ENCODE results near the gene IVD. TPM values are rescaled to one million over a fixed set of nuclear protein-coding genes. Genes with fewer than 3 reads are reported as not detected.

The IVD gene
- total and polyA plus RNA-seq, 8 donors, result 23.8 to 41.3 (median 30.1) TPM

DNA sequence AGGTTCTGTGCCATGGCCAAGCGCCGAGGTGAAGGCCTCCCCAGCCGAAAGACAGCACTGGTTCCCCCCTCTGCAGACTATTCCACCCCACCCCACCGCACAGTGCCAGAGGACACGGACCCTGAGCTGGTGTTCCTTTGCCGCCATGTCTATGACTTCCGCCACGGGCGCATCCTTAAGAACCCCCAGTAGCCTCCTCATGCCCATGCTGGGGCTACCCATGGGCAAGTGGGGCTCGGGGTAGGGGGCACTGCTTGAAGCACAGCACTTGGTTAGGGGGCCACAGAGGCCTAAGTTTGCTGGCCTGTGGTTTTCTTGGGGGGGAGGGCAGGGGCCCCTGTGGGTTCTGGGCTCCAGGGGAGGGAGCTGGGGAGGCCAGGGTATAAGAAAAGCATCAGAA is 60.3 kb downstream of the IVD start:
- Histone ChIP-seq H3K4me3 (no peak overlapping the region), H3K27ac (no peak overlapping the region), H3K27me3 (no peaks in the 10 kb centered on the region), H3K36me3 (peaks cover 0 to 22% (median 3%) of the 10 kb centered on the region in 3 donors), H3K4me1 (peaks cover 0 to 3% (median 0%) of the 10 kb centered on the region in 3 donors), H3K9me3 (no peaks in the 10 kb centered on the region)
- intact Hi-C loops (cut with DNase I), result no loop called here
- peak in 2 of 6 donors; percentile 26 to 61 for DNase-seq
- ATAC-seq, result no peak
- TF ChIP-seq, protein P1, sequence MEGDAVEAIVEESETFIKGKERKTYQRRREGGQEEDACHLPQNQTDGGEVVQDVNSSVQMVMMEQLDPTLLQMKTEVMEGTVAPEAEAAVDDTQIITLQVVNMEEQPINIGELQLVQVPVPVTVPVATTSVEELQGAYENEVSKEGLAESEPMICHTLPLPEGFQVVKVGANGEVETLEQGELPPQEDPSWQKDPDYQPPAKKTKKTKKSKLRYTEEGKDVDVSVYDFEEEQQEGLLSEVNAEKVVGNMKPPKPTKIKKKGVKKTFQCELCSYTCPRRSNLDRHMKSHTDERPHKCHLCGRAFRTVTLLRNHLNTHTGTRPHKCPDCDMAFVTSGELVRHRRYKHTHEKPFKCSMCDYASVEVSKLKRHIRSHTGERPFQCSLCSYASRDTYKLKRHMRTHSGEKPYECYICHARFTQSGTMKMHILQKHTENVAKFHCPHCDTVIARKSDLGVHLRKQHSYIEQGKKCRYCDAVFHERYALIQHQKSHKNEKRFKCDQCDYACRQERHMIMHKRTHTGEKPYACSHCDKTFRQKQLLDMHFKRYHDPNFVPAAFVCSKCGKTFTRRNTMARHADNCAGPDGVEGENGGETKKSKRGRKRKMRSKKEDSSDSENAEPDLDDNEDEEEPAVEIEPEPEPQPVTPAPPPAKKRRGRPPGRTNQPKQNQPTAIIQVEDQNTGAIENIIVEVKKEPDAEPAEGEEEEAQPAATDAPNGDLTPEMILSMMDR (IDR thresholded peaks at IDR 0.05), result no peak
- WGBS, 2 donors, result 94 to 97% methylated on average over 10 of the region's 10 CpGs
- FAIRE-seq, result no peak

DNA sequence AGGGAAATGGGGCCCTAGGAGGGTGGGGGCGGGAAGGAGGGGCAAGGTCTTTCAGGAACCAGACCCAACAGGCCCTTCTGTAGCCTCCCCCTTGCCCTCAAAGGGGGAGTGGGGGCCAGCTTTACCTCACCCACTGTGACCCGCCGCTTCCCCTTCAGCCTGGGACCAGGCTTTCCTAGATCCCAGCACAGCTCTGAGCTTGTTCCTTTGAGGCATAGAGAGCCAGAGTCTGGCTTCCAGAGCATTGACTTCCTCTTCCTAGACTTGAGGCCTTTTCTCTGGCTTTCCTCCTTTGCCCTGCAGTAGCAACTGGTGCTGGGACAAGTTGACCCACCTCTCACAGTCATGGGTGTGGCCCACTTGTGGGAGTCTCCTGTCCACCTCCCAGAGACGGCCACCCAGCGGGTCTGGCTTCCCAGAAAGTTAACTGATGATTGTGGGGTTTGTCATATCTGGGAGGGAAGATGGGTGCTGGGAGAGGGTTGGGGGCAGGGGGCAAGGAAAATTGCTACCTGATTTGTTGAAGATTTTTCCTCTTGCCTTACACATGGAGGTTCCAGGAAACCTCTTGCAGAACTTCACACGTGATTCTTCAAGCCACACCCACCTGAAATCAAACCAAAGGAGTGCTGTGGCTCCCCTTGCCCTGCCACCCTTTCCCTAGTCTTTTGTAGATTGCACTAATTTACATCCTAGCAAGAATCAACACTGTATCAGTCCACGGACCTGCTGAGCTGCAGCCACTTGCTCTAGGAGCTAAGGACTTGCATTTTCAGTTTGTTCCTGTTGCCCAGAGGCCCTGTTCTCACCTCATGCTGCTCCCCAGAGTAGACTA is 61.0 kb downstream of the IVD start:
- FAIRE-seq (no peak), ATAC-seq (no peak)

DNA sequence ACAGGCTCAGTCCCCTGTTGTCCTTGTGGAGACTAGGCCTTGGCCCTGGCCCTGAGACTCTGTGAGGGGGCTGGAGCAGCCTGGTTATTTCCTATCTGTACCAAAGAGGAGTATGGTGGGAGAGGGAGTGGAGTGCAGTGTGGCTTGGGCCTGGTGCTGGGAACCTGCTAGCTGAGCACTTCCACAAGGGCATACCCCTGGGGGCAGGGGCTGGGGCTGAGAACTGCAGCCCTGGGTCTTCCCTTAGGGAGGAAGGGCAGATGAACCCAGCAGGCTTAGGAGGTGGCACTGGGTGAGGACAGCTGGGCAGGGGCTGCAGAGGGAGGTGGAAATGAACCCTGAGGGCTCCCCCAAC is 61.6 kb downstream of the IVD start:
- peaks cover 0 to 22% (median 3%) of the 10 kb centered on the region in 3 donors for H3K36me3 ChIP-seq
- no peak overlapping the region for H3K27ac ChIP-seq
- H3K9me3 ChIP-seq, result no peaks in the 10 kb centered on the region
- H3K27me3 ChIP-seq, result no peaks in the 10 kb centered on the region
- ATAC-seq (no peak), FAIRE-seq (no peak), DNase-seq (peak in 1 of 6 donors; percentile 30)
- TF ChIP-seq, protein P1 (IDR thresholded peaks at IDR 0.05), result no peak
- H3K4me1 ChIP-seq, result peaks cover 0 to 7% (median 0%) of the 10 kb centered on the region in 3 donors
- H3K4me3 ChIP-seq, result no peak overlapping the region
- intact Hi-C loops (cut with DNase I), result no loop called here

More for the DNA sequence above, 61.0 kb downstream of the IVD start:
- peaks cover 0 to 3% (median 0%) of the 10 kb centered on the region in 3 donors for H3K4me1 ChIP-seq
- 81 to 82% methylated on average over 7 of the region's 7 CpGs for WGBS, 2 donors
- H3K36me3 ChIP-seq, result peaks cover 0 to 22% (median 3%) of the 10 kb centered on the region in 3 donors
- TF ChIP-seq, protein P1 (IDR thresholded peaks at IDR 0.05), result no peak
- intact Hi-C loops (cut with DNase I), result no loop called here
- H3K9me3 ChIP-seq, result no peaks in the 10 kb centered on the region
- H3K4me3 ChIP-seq, result no peak overlapping the region
- no peaks in the 10 kb centered on the region for H3K27me3 ChIP-seq
- no peak overlapping the region for H3K27ac ChIP-seq
- DNase-seq, result peak in 1 of 6 donors; percentile 33

DNA sequence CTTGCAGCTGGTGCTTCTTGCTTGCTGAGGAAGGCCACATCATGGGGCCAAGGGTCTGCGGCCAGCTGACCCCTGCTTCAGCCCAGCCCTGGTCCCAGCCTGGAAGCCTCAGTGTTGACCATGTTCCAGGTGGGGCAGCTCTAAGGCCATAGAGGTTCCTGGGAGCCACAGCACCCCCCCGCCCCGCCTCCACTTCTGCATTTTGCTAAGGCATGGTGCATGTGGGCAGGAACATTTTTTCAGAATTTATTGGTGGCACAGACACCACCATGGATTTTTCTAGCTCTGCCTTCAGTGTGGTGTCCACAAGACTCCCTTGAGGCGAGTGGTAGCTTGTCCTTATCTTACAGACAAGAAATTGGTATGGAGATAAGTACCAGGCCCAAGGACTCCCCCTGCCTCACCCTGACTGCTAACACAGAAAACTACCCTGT is 63.3 kb downstream of the IVD start:
- ATAC-seq, result no peak
- Histone ChIP-seq H3K9me3 (no peaks in the 10 kb centered on the region), H3K36me3 (peaks cover 0 to 20% (median 3%) of the 10 kb centered on the region in 3 donors), H3K4me1 (peaks cover 0 to 7% (median 0%) of the 10 kb centered on the region in 3 donors), H3K4me3 (no peak overlapping the region), H3K27me3 (no peaks in the 10 kb centered on the region), H3K27ac (no peak overlapping the region)
- TF ChIP-seq, protein P1 (IDR thresholded peaks at IDR 0.05), result no peak
- no peak for FAIRE-seq
- peak in 1 of 6 donors; percentile 27 for DNase-seq
- 79 to 88% methylated on average over 4 of the region's 4 CpGs for WGBS, 2 donors
- intact Hi-C loops (cut with DNase I), result no loop called here

All from pancreas (tissue), 10 donors.